HG03097 (cell line): ENCODE measurements around the gene SMOC2.

Experiments used
- ATAC-seq: cut with Tn5 transposase; IDR thresholded peaks from one replicate; pipeline ENCODE4 v1.9.1; 2021; ENCODE audit not compliant: unreplicated experiment, low FRiP score

The SMOC2 gene

GRCh38 chr6:168717491-168717890, 276.5 kb downstream of the SMOC2 start:
- no peak for ATAC-seq
